ENCODE data around the gene PACRG. TPM values are rescaled to one million over a fixed set of nuclear protein-coding genes. Genes with fewer than 3 reads are reported as not detected.

Gene PACRG
- total RNA-seq, 2 experiments from 2014 or later = not detected

DNA sequence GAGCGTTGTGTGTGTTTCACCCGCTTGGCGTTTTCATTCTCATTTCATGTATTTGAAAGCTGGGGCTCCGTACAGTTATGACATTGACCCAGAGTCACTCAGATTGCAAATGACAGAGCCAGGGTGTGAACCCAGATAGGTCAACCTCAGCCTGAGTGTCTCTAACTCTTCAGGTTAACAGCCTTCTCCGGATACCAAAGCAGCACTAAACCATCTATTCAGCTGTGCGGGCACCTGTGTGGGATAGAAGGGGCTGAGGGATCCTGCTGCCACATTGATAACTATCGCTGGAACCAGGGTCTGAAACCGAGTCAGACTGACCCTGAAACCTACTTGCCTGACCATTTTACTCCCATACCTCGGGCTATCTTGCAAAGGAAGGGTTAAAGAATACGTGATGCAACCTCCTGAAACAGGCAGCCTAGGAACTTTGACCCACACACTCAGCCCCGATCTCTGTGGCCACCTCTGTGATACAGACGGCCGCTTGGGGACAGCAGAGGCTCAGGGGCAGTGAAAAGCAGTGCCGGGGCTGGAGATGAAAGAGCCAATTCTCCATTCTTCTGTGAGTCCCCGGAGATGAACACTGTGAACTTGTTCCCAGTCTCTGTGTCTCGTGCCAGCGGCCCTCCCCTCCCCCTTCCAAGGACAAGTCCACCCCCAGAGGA is 453.2 kb downstream of the PACRG start:
- H3K4me1 ChIP-seq (ENCODE audit: insufficient read depth, low read length, poor library complexity, severe bottlenecking) = no peaks in the 10 kb centered on the region
- no peaks in the 10 kb centered on the region for H3K79me2 ChIP-seq (ENCODE audit: insufficient read depth, low read depth, low read length)
- no peak for DNase-seq (ENCODE audit: low spot score)
- intact Hi-C loops (cut with micrococcal nuclease; ENCODE audit: unreplicated experiment) = no loop called here
- H2AFZ ChIP-seq (ENCODE audit: low read length) = no peak overlapping the region
- CTCF ChIA-PET (ENCODE audit: unreplicated experiment) = no interaction called here
- no peaks in the 10 kb centered on the region for H4K20me1 ChIP-seq (ENCODE audit: insufficient read depth, low read length)
- no TSS peak for BruUV-seq (replicated peaks)
- H3K4me3 ChIP-seq (ENCODE audit: low read depth, low read length, poor library complexity, severe bottlenecking) = no peak overlapping the region
- no peak overlapping the region for H3K27ac ChIP-seq (ENCODE audit: low read depth, low read length, poor library complexity, severe bottlenecking)
- no peaks in the 10 kb centered on the region for H3K9me3 ChIP-seq (ENCODE audit: low read length)
- POLR2A ChIA-PET = no interaction called here
- H3K36me3 ChIP-seq (ENCODE audit: insufficient read depth, low read length) = no peaks in the 10 kb centered on the region
- TF ChIP-seq EZH2phosphoT487 (IDR thresholded peaks at IDR 0.05; ENCODE audit: borderline replicate concordance, low read depth, low read length) = no peak
- TF ChIP-seq CTCF (conservative IDR thresholded peaks at IDR 0.05; ENCODE audit: low read length) = no peak
- no peaks in the 10 kb centered on the region for H3K9me2 ChIP-seq (ENCODE audit: insufficient read depth, low read length)
- no peak overlapping the region for H3K4me2 ChIP-seq (ENCODE audit: low read length)

DNA sequence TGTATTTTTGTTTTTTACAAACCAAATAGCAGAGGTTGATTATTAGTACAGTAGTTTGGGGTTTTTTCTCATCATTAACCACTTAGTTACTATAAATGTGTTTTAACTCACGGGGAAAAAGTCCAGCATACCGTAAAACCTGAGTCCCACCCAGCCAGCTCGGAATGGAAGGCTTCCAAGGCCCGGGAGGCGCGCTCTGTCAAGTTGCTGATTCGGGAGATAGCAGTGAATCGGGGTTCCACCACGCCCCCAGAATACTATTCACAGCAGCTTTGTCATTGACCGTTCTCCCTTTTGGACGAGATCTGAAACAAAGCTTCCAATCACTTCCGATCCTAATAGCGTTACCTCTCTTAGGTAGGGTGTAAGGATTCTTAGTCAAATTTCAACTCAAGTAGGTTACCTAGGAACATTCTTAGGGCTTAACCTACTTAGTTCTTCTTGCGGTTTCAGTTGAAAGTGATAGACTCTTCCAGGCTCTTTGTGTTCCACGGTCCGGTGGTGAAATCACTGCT is 453.9 kb downstream of the PACRG start:
- CTCF ChIA-PET (ENCODE audit: unreplicated experiment) = no interaction called here
- BruUV-seq (replicated peaks) = no TSS peak
- Histone ChIP-seq H3K4me2 (ENCODE audit: low read length) (no peak overlapping the region), H3K36me3 (ENCODE audit: insufficient read depth, low read length) (no peaks in the 10 kb centered on the region), H3K27ac (ENCODE audit: low read depth, low read length, poor library complexity, severe bottlenecking) (no peak overlapping the region), H3K4me3 (ENCODE audit: low read depth, low read length, poor library complexity, severe bottlenecking) (no peak overlapping the region), H2AFZ (ENCODE audit: low read length) (no peak overlapping the region), H4K20me1 (ENCODE audit: insufficient read depth, low read length) (no peaks in the 10 kb centered on the region), H3K9me2 (ENCODE audit: insufficient read depth, low read length) (no peaks in the 10 kb centered on the region), H3K79me2 (ENCODE audit: insufficient read depth, low read depth, low read length) (no peaks in the 10 kb centered on the region), H3K9me3 (ENCODE audit: low read length) (no peaks in the 10 kb centered on the region), H3K4me1 (ENCODE audit: insufficient read depth, low read length, poor library complexity, severe bottlenecking) (no peaks in the 10 kb centered on the region)
- POLR2A ChIA-PET = no interaction called here
- intact Hi-C loops (cut with micrococcal nuclease; ENCODE audit: unreplicated experiment) = no loop called here
- no peak for DNase-seq (ENCODE audit: low spot score)
- TF ChIP-seq EZH2phosphoT487 (IDR thresholded peaks at IDR 0.05; ENCODE audit: borderline replicate concordance, low read depth, low read length) (no peak), CTCF (conservative IDR thresholded peaks at IDR 0.05; ENCODE audit: low read length) (no peak)

DNA sequence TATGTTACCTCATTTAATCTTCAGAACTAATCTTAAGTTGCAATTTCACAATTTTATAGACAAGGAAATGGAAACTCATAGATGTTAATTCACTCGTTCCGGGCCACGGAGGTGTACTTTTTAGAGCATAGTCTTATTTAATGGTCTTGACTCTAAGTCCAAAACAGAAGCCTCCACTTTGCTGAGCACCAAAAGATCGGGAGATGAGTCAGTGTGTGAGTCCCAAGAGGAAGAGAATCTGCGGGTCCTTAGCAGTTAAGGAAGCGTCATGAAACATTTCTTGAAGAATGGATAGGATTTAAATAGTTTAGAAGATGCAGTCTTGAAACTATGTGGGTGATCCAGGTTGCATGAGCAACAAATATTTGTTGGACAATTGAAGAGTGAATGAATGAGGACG is 454.9 kb downstream of the PACRG start:
- H3K9me3 ChIP-seq (ENCODE audit: low read length) = no peaks in the 10 kb centered on the region
- H3K4me1 ChIP-seq (ENCODE audit: insufficient read depth, low read length, poor library complexity, severe bottlenecking) = no peaks in the 10 kb centered on the region
- intact Hi-C loops (cut with micrococcal nuclease; ENCODE audit: unreplicated experiment) = no loop called here
- H3K79me2 ChIP-seq (ENCODE audit: insufficient read depth, low read depth, low read length) = no peaks in the 10 kb centered on the region
- H3K9me2 ChIP-seq (ENCODE audit: insufficient read depth, low read length) = no peaks in the 10 kb centered on the region
- H3K36me3 ChIP-seq (ENCODE audit: insufficient read depth, low read length) = no peaks in the 10 kb centered on the region
- ChIA-PET POLR2A (interaction anchor here (1.0 kb wide), 1 partner anchor 14 kb away, joined by 4 read pairs; no protein-coding TSS in a partner anchor), CTCF (ENCODE audit: unreplicated experiment) (no interaction called here)
- no peak overlapping the region for H3K4me3 ChIP-seq (ENCODE audit: low read depth, low read length, poor library complexity, severe bottlenecking)
- no peak for DNase-seq (ENCODE audit: low spot score)
- no TSS peak for BruUV-seq (replicated peaks)
- H3K4me2 ChIP-seq (ENCODE audit: low read length) = no peak overlapping the region
- no peaks in the 10 kb centered on the region for H4K20me1 ChIP-seq (ENCODE audit: insufficient read depth, low read length)
- H2AFZ ChIP-seq (ENCODE audit: low read length) = no peak overlapping the region
- TF ChIP-seq EZH2phosphoT487 (IDR thresholded peaks at IDR 0.05; ENCODE audit: borderline replicate concordance, low read depth, low read length) (no peak), CTCF (conservative IDR thresholded peaks at IDR 0.05; ENCODE audit: low read length) (no peak)
- no peak overlapping the region for H3K27ac ChIP-seq (ENCODE audit: low read depth, low read length, poor library complexity, severe bottlenecking)

All from OCI-LY7 (cell line).